ENCODE results near the gene NUP210. TPM values are rescaled to one million over a fixed set of nuclear protein-coding genes. Genes with fewer than 3 reads are reported as not detected.

NUP210 gene
- total RNA-seq, 2 experiments from 2014 or later: 196 to 204 TPM

DNA sequence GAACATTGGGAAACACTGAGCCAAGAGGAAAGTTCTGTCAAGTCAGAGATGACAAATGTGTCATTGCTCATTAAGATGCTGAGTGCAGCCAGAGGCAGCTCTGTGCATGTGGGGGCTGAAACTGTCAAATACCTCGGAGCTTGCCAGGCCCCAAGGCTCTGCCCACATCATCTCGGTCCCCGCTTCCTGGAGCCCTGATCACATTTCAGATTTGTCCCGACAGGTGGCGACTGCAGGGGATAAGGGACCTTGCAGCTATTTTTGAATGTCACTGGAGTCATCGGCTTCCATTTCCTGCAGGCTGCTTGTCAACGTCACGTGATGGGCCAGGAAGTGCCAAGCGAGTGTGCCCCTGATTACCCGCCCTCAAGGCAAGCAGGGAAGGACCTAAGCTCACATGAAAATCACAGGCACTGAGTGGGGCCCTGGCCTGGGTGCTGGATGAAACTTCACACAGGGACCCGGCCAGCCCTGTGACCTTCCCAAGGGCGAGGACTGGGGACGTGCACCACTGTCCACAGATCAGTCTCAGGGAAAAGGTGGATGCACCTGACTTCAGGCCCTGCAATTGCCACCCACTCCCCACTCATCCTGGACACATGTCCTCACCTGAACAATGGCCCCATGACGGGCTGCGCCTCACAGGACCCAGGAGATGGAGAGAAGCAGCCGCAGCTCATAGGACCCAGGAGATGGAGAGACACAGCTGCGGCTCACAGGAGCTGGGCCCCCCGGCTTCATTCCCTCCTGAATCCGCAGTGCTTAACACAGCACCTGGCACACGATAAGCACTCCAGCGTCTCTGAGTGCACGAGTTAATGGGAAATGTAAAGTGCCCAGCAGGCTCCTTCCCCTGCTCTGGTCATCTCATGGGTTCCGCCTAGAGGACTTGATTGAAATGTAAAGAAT, 73.4 kb downstream of the NUP210 start:
- Mint-ChIP-seq H3K27ac (peak overlapping the region; percentile 86), H3K4me1 (peaks cover 54% of the 10 kb centered on the region), H3K36me3 (ENCODE audit: low read depth) (peaks cover 77% of the 10 kb centered on the region), H3K27me3 (no peaks in the 10 kb centered on the region), H3K4me3 (no peak overlapping the region), H3K9me3 (no peaks in the 10 kb centered on the region)
- peak; percentile 85 for DNase-seq
- ChIA-PET POLR2A (no interaction called here), CTCF (interaction anchor here (0.7 to 5.0 kb wide), 10 partner anchors 9 to 256 kb away, joined by 3 to 37 read pairs (median 3); no protein-coding TSS in a partner anchor)

DNA sequence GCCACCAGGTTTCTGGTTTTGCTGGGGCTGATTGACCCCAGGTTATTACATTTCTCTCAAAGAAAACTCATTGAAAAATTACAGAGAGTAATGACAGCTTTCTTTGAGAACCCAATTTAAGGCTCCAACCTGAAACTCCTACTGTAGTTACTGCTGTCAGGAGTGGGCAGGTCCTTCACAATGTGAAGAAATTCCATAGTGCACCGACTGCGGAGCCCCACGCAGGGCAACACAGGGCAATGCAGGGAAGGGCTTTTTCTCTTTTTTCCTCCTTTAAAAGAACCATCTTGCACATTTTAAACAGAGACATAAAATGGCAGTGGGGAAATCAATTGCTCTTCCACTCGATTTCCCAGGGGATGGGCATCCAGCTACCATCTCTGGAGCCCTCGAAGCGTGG, 74.3 kb downstream of the NUP210 start:
- Mint-ChIP-seq H3K4me3 (no peak overlapping the region), H3K27ac (peak overlapping the region; percentile 86), H3K36me3 (ENCODE audit: low read depth) (peaks cover 76% of the 10 kb centered on the region), H3K9me3 (no peaks in the 10 kb centered on the region), H3K4me1 (peaks cover 54% of the 10 kb centered on the region), H3K27me3 (no peaks in the 10 kb centered on the region)
- DNase-seq: no peak
- ChIA-PET CTCF (interaction anchor here (0.7 to 5.0 kb wide), 8 partner anchors 9 to 254 kb away, joined by 3 to 37 read pairs (median 3); no protein-coding TSS in a partner anchor), POLR2A (no interaction called here)

DNA sequence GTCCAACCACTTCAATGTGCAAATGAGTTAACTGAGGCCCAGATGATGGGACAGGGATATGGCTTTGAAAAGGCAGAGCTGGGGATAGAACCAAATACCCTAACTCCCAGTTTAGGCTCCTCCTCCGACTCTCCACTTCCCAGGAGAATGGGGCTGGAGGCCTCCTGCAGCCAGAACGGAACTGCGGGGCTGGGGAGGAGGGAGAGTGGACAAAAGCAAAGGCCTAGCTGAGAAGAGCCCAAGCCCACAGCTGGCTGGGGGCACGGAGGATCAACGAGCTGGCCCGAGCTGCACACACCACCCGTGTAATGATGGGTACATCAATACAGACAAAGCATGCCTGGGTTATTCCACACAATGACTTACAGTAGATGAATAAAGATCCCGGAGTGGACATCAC, 74.8 kb downstream of the NUP210 start:
- H3K9me3 Mint-ChIP-seq: no peaks in the 10 kb centered on the region
- CTCF ChIA-PET: interaction anchor here (0.8 to 5.0 kb wide), 5 partner anchors 9 to 254 kb away, joined by 3 to 37 read pairs (median 3); no protein-coding TSS in a partner anchor
- H3K4me3 Mint-ChIP-seq: no peak overlapping the region
- peaks cover 74% of the 10 kb centered on the region for H3K36me3 Mint-ChIP-seq (ENCODE audit: low read depth)
- peaks cover 52% of the 10 kb centered on the region for H3K4me1 Mint-ChIP-seq
- no peak overlapping the region for H3K27ac Mint-ChIP-seq
- no peak for DNase-seq
- POLR2A ChIA-PET: no interaction called here
- no peaks in the 10 kb centered on the region for H3K27me3 Mint-ChIP-seq

DNA sequence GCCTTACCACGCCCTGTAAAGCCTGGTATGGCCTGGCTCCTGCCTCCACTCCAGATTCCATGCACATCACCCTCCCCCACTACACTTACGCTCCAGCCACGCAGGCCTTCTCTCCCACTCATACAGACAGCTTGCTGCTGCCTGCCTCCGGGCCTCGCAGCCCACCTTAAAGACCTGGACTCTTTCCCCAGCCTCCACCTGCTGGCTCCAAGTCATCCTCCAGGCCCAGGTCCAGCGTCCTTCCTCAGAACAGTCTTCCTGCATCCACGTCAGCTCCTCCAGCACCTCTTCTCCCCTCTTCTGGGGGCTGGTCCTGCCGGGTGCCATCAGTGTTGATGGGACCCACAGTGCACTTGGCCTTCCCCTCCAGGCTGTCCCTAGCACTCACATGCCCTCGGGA, 75.5 kb downstream of the NUP210 start:
- Mint-ChIP-seq H3K36me3 (ENCODE audit: low read depth) (peaks cover 74% of the 10 kb centered on the region), H3K4me1 (peaks cover 46% of the 10 kb centered on the region), H3K9me3 (no peaks in the 10 kb centered on the region), H3K27me3 (no peaks in the 10 kb centered on the region), H3K27ac (peak overlapping the region; percentile 70), H3K4me3 (no peak overlapping the region)
- ChIA-PET CTCF (interaction anchor here (0.8 to 4.9 kb wide), 2 partner anchors 11 to 97 kb away, joined by 3 to 27 read pairs; no protein-coding TSS in a partner anchor), POLR2A (no interaction called here)
- DNase-seq: no peak

DNA sequence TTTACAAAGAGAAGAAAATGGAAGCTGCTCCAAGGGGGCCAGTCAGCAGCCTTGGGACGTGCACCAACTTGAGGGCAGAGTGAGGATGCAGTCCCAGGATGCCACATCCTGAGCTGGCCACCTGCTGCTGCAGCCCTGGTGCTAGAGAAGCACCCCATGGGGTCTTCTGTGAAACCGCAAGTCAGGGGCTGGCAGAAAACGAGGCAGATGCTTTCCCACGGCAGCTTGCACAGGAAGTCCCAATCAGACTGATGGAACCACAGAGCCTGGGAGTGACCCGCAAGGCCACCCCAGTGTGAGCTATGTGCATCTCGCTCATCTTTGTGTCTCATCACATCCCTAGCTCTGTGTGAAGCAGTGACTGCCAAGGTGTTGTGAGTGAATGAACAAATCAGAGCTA, 76.5 kb downstream of the NUP210 start:
- Mint-ChIP-seq H3K36me3 (ENCODE audit: low read depth) (peaks cover 73% of the 10 kb centered on the region), H3K27ac (peak overlapping the region; percentile 38), H3K4me1 (peaks cover 35% of the 10 kb centered on the region), H3K9me3 (no peaks in the 10 kb centered on the region), H3K27me3 (no peaks in the 10 kb centered on the region), H3K4me3 (no peak overlapping the region)
- no peak for DNase-seq
- ChIA-PET POLR2A (no interaction called here), CTCF (interaction anchor here (1.4 to 4.9 kb wide), 2 partner anchors 12 to 20 kb away, joined by 3 to 27 read pairs; no protein-coding TSS in a partner anchor)

DNA sequence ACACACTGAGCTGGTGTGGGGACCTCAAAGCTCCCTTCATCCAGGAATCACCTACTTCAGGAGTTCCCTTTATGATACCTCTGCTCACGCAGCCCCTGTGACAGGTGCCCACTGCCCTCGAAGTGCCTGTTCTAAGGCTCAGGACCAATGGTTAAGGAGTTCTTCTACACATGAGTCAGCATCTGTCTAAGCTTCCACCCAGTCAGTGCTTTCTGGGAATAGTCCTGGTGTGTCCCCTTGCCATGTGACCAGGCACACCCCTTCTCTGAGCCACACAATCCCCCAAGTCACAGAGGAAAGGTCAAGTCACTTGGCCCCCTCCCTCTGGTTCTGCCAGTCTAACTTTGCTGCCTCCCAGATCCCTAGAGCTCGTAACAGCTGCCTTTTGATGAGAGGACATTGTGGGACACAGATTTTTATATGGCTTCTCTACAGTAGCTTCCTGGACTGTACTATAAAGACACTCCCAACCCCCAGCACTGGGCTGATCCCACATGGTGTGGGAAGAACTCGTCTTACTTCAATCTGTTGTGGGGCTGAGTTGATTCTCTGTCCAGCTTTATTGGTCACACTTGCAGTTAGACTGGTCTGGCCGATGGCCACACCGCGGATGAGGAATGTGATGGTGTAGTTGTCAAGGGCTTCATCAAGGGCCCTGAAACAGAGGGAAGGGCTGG, 78.8 kb downstream of the NUP210 start:
- H3K27ac Mint-ChIP-seq: no peak overlapping the region
- H3K4me1 Mint-ChIP-seq: peaks cover 13% of the 10 kb centered on the region
- no peak overlapping the region for H3K4me3 Mint-ChIP-seq
- peaks cover 65% of the 10 kb centered on the region for H3K36me3 Mint-ChIP-seq (ENCODE audit: low read depth)
- no peaks in the 10 kb centered on the region for H3K27me3 Mint-ChIP-seq
- ChIA-PET POLR2A (no interaction called here), CTCF (interaction anchor here (1.2 kb wide), 1 partner anchor 13 kb away, joined by 4 read pairs; no protein-coding TSS in a partner anchor)
- DNase-seq: no peak
- no peaks in the 10 kb centered on the region for H3K9me3 Mint-ChIP-seq

DNA sequence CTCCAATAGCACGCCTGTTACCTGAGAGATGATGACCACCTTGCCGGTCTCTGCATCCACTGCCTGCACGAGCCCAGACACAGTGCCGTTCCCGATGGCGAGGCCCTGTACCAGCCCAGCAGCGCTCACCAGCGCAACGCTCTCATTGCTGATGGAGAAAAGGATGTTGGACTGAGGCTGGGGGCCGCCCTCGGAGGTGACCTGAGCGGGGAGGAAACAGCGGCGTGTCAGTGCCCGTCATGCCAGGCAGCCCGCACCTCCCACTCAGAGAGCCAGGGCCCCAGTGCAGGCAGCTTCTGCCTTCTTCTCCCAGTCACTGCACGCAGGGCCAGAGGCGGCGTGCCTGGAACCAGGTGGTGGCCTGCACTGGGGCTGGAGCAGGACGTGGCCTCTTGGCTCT, 80.3 kb downstream of the NUP210 start:
- H3K4me1 Mint-ChIP-seq: peaks cover 6% of the 10 kb centered on the region

DNA sequence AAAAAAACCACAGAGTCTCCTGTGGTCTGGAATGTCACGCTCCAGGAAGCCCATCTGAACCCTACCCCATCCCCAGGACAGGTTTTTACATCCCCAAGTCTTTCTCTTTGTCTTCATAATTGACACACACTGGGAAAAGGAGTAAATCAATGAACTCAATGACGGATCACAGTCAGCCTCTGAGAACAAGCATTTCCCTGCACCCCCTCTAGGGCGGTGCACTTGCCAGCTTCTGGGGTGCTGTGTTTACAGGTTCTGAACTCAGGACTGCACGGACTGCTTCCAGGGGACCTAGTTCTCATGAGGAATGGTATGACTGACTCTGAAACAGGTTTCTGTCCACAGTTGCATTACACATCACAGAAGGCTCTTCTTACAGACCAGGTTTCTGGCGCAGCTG, 81.1 kb downstream of the NUP210 start:
- CTCF ChIA-PET: interaction anchor here (0.6 kb wide), 2 partner anchors 96 to 1286 kb away, joined by 3 read pairs; no protein-coding TSS in a partner anchor
- Mint-ChIP-seq H3K27ac (no peak overlapping the region), H3K4me3 (no peak overlapping the region), H3K36me3 (ENCODE audit: low read depth) (peaks cover 61% of the 10 kb centered on the region), H3K9me3 (no peaks in the 10 kb centered on the region), H3K4me1 (peaks cover under 1% of the 10 kb centered on the region), H3K27me3 (no peaks in the 10 kb centered on the region)
- POLR2A ChIA-PET: no interaction called here
- no peak for DNase-seq

More for the DNA sequence above, 80.3 kb downstream of the NUP210 start:
- Mint-ChIP-seq H3K27ac (no peak overlapping the region), H3K9me3 (no peaks in the 10 kb centered on the region), H3K4me3 (no peak overlapping the region), H3K27me3 (no peaks in the 10 kb centered on the region), H3K36me3 (ENCODE audit: low read depth) (peaks cover 61% of the 10 kb centered on the region)
- DNase-seq: no peak
- ChIA-PET POLR2A (no interaction called here), CTCF (no interaction called here)

DNA sequence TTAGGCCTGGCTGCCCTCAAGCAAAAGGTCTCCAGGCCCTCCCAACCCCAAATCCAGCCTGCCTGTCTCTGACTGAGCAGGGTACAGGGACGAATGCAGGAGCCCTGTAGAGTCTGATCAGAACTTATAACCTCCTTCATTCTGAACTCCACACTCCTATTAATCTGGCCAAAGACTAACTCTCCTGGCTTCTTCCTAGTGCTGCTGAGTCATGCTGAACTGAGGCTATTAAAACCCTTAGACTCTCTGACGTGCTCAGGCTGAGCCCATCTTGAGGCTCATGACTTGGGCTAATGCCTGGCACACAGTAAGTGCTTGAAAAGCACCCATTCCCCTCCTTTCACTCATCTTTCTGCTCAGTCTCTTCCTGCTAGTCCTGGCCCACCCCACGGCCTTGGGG, 81.9 kb downstream of the NUP210 start:
- no peak overlapping the region for H3K27ac Mint-ChIP-seq
- no peak overlapping the region for H3K4me3 Mint-ChIP-seq
- H3K36me3 Mint-ChIP-seq (ENCODE audit: low read depth): peaks cover 67% of the 10 kb centered on the region
- H3K4me1 Mint-ChIP-seq: no peaks in the 10 kb centered on the region
- no peaks in the 10 kb centered on the region for H3K9me3 Mint-ChIP-seq
- DNase-seq: no peak
- H3K27me3 Mint-ChIP-seq: no peaks in the 10 kb centered on the region
- CTCF ChIA-PET: no interaction called here
- POLR2A ChIA-PET: no interaction called here

DNA sequence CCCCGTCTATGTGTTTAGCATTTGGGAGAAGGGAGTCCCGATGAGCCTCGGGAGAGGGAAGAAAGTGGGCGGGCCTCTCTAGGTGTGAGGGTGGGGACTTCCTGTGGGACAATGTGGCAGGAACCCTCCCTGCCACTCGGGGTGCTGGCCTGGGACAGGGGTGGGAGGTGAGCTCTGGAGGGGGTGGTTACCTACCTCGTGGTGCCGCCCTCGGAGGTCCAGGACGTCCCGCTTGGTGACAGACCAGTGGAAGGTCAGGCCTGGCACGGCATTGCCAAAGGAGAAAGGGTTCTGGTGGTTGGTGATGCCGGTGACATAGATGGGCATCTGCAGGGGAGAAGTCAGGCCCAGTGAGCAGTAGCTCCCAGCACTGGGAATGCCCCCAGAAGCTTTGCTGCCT, 83.5 kb downstream of the NUP210 start:
- POLR2A ChIA-PET: no interaction called here
- Mint-ChIP-seq H3K27ac (no peak overlapping the region), H3K4me3 (no peak overlapping the region), H3K9me3 (no peaks in the 10 kb centered on the region), H3K27me3 (no peaks in the 10 kb centered on the region), H3K4me1 (no peaks in the 10 kb centered on the region), H3K36me3 (ENCODE audit: low read depth) (peaks cover 67% of the 10 kb centered on the region)
- CTCF ChIA-PET: interaction anchor here (1.0 kb wide), 2 partner anchors 9 to 14 kb away, joined by 3 read pairs; no protein-coding TSS in a partner anchor
- no peak for DNase-seq

DNA sequence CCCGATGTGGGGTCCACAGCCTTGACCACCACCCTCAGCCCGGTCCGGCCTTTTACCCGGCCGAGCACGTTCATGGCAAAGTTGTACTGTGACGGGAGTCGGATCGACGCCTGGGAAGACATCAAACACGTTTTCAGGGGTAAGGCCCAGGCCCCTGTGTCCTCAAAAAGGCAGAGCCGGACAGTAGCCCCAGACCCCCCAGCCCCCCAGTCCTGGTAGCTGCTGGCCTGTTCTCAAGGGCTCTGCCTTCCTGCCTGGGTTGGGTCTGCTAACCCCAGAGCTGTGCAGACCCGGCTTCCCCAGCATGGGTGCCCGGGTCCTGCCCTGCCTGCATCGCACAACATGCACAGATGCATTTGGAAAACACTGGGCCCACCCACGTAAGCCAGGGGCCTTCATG, 84.6 kb downstream of the NUP210 start:
- DNase-seq: no peak
- no peaks in the 10 kb centered on the region for H3K27me3 Mint-ChIP-seq
- H3K27ac Mint-ChIP-seq: peak overlapping the region; percentile 5
- no peak overlapping the region for H3K4me3 Mint-ChIP-seq
- peaks cover 67% of the 10 kb centered on the region for H3K36me3 Mint-ChIP-seq (ENCODE audit: low read depth)
- ChIA-PET POLR2A (no interaction called here), CTCF (interaction anchor here (0.6 to 1.0 kb wide), 2 partner anchors 13 to 93 kb away, joined by 3 read pairs; no protein-coding TSS in a partner anchor)
- H3K4me1 Mint-ChIP-seq: no peaks in the 10 kb centered on the region
- H3K9me3 Mint-ChIP-seq: no peaks in the 10 kb centered on the region

DNA sequence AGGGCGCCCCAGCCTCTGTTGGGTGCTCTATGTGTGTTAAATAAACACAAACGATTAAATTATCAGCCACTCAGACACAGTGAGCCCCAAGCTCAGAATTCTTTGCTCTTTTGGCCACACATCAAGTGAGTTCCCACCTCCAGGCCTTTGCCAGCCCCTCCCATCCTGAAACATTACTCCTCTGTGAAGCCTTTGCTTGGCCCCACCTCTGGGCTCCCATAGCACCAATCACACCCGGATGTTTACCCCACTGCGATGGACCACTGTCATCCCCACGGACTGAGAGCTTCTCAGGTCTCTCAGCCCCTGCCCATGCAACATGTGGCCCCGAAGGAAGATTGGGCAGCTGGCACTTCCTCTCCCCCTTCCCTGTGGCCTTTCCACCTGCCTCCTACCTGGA, 85.1 kb downstream of the NUP210 start:
- peak overlapping the region; percentile 33 for H3K27ac Mint-ChIP-seq
- no peak overlapping the region for H3K4me3 Mint-ChIP-seq
- CTCF ChIA-PET: interaction anchor here (0.6 to 1.4 kb wide), 2 partner anchors 19 to 94 kb away, joined by 3 read pairs; no protein-coding TSS in a partner anchor
- H3K4me1 Mint-ChIP-seq: no peaks in the 10 kb centered on the region
- H3K27me3 Mint-ChIP-seq: no peaks in the 10 kb centered on the region
- POLR2A ChIA-PET: no interaction called here
- no peaks in the 10 kb centered on the region for H3K9me3 Mint-ChIP-seq
- H3K36me3 Mint-ChIP-seq (ENCODE audit: low read depth): peaks cover 68% of the 10 kb centered on the region
- DNase-seq: no peak
